Fibroblast of villous mesenchyme (primary cell): Measurements from ENCODE around the gene PPTC7. TPM values are rescaled to one million over a fixed set of nuclear protein-coding genes. Genes with fewer than 3 reads are reported as not detected.
A peak's percentile ranks its signal among the peaks of the same experiment; 100 is the strongest.

Experiments used
- DNase-seq: peaks from one replicate; pipeline ENCODE4 v3.0.0-alpha.2; 2010; ENCODE audit warnings: low read depth
- H3K4me3 ChIP-seq: 2 replicates; pipeline ENCODE4 v1.5.1; 2011; ENCODE audit warnings: low read depth, mild to moderate bottlenecking, low read length
- total RNA-seq: library from RNA; depleted of rRNA; stranded (reverse); fragments of >200 nt; gene quantifications from 2 replicates; pipeline ENCODE4 v1.2.3, GENCODE V29; 2012
- TF ChIP-seq, protein P1 (sequence below): IDR thresholded peaks from 2 replicates; pipeline ENCODE4 v1.5.1; 2012; ENCODE audit warnings: low read depth, mild to moderate bottlenecking, low read length; ENCODE audit not compliant: insufficient read depth

PPTC7 gene
- total RNA-seq, 1 donor = 9.5 TPM

DNA sequence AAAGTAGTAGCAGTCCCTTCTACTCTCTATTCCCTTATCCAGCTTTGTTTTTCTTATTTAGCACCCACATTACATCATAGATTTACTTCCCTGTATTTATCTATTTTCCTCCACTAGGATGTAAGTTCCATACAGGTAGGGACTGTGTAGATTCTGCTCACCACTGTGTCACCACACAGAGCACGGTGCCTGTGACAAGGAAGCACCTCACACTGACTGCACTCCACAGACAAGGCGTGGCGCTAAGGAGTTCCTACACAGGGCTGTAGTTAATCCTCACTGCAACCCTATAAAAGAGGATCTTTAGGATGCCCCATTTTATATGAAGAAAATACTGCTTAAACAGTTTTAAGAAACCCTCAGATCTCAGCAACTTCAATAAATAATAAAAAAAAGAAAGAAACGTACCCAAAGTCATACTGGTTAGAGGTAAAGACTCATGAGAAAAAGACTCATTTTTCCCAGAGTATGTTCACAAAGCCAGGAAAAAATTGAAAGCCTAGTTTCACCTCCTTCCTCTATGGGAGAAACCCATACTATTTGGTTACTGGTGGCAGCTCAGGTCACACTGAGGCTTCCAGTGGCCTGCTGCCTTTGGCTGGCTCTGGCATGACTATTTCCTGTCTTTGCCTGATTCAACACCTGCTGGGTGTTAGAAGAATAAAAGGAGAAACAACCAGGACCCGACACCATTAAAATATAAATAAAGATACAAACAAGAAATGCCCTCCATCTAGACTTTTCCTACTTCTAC, 44.1 kb downstream of the PPTC7 start:
- H3K4me3 ChIP-seq = no peak overlapping the region
- no peak for DNase-seq
- TF ChIP-seq, protein P1, sequence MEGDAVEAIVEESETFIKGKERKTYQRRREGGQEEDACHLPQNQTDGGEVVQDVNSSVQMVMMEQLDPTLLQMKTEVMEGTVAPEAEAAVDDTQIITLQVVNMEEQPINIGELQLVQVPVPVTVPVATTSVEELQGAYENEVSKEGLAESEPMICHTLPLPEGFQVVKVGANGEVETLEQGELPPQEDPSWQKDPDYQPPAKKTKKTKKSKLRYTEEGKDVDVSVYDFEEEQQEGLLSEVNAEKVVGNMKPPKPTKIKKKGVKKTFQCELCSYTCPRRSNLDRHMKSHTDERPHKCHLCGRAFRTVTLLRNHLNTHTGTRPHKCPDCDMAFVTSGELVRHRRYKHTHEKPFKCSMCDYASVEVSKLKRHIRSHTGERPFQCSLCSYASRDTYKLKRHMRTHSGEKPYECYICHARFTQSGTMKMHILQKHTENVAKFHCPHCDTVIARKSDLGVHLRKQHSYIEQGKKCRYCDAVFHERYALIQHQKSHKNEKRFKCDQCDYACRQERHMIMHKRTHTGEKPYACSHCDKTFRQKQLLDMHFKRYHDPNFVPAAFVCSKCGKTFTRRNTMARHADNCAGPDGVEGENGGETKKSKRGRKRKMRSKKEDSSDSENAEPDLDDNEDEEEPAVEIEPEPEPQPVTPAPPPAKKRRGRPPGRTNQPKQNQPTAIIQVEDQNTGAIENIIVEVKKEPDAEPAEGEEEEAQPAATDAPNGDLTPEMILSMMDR = no peak

DNA sequence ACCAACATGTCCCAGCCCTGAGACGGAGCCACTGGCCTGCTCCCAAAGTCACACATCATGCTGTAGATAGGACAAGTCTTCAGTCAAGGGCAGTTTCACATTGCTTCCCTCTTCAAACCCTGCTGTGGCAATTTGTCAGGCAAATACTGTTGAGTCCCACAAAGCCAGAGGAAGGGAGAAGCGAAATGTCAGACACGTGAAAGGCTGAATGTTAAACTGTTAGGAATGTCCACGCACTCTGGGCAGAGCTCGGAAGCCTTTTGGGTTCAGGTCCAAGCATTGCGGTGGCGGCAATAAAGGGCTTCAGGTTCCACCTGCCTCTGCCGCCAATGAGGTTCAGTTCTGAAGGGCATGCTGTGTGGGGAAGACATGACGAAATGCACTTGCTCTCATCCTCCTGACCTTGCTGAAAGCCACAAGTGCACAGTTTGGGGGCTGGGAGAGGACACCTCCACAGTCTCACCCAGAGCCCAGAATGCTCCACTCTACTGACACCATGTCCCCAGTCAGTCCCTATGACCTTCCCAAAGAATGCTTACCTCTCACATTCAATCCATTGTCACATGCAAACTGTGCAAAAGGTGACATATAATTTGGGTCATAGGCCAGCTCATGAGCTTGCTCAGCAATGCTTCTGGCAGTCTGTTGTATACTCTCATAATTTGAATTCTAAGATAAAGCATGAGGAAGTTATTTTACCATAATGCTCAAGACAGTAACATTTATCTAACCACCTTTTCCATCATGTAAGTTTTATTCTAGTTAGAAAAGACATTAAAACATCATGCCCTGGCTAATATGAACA, 45.3 kb downstream of the PPTC7 start:
- H3K4me3 ChIP-seq = no peak overlapping the region
- TF ChIP-seq, protein P1 = no peak
- no peak for DNase-seq

DNA sequence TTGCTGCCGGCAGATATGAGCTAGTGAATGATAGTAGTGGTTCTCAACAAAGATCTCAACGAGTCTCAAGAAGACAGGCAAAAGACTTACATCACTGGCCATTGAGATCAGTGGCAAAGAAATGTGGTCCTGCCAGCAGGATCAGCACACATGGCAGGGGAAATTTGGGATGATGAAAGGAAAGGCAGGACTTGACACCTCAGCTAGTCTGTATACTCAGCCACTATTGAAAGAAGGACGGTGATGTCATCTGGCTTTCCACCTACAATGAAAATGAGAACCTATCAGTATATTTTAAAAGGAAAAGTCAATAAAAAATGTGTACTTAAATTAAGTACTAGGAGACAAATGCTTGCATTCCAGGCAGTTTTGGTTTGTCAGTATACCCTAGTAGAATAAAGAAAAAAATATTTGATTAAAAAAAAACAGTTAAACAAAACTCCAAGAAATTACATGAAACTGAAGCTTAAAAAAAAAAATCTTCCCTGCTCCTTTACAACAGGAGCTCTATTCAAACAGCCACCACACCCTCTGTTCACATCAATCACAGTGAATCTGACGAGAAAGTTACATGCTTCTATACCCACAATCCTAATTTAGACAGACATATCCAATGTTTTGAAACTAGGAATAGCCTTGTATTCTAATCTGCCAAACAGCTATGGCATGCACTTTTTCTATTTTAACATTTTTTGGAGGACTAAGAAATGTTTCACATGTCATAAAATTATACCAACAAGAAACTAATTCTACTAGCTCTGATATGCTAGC, 46.1 kb downstream of the PPTC7 start:
- no peak for DNase-seq
- TF ChIP-seq, protein P1 = no peak
- no peak overlapping the region for H3K4me3 ChIP-seq

DNA sequence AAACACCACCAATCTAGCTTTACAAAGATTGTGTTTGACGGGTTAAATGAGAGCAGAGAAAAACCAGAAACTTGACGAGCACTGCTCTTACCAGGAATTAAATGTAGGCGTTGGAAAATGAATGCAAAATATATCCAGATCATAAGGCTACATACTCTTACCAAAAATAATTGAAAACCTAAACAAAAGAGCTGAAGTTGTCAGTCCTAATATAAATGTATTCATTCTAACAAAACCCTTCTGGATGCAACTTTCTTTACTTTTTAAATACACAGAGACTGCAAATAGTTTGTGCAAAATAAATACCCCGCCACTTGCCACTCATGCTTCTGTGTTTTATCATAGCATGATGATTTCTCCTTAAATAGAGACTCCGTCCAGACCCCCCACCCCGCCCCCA, 48.3 kb downstream of the PPTC7 start:
- DNase-seq = no peak
- H3K4me3 ChIP-seq = no peak overlapping the region
- TF ChIP-seq, protein P1 = no peak

DNA sequence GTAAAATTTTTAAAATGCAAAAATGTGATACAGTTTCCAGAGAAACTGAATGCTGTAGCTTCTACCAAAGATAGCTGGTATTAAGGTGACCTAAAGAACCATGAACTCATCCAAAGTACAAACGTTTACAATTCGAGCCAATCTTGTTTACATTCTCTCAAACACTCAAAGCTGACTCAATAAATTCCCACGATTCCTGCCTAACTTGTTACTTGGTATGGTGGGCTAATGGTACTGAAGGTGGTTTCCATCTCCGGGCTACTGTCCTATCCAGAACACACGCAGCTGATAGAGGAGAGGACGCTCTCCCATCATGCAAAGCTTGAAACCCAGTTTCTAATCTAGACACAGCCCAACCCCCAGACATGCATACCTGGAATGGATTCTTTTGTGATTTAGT, 49.5 kb downstream of the PPTC7 start:
- no peak overlapping the region for H3K4me3 ChIP-seq
- DNase-seq = peak; percentile 79
- TF ChIP-seq, protein P1 = no peak

DNA sequence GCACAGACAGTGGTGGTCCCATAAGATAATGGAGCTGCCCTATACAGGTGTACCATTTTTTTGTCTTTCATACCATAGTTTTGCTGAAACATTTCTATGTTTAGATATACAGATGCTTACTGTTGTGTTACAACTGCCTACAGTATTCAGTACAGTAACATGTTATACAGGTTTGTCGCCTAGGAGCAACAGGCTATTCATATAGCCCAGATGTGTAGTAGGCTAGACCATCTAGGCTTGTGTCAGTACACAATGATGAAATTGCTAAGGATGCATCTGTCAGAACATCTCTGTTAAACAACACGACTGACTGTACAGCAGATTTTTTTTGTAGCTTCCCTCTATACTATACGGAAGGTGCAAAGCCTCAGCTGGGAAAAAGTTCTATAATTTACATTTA, 50.5 kb downstream of the PPTC7 start:
- TF ChIP-seq, protein P1 = no peak
- no peak overlapping the region for H3K4me3 ChIP-seq
- no peak for DNase-seq
